C4-2B (cell line): ENCODE data around the gene CTSW.

ENCODE experiments used
- CTCF ChIP-seq: fragments of 450-650 bp; conservative IDR thresholded peaks from 2 replicates; pipeline ENCODE4 v1.5.1; 2017; ENCODE audit warnings: mild to moderate bottlenecking
- ZFX ChIP-seq: fragments of 450-650 bp; IDR thresholded peaks from 2 replicates; pipeline ENCODE4 v1.6.1; 2017

GRCh38 chr11:65849366-65849765 lies 30.3 kb upstream of the CTSW start:
- TF ChIP-seq CTCF (no peak), ZFX (no peak)
